Measurements from ENCODE around the gene NR2E3. TPM values are rescaled to one million over a fixed set of nuclear protein-coding genes. Genes with fewer than 3 reads are reported as not detected.
A peak's percentile ranks its signal among the peaks of the same experiment; 100 is the strongest.

Gene NR2E3
- total and polyA plus RNA-seq, 2 of the 13 experiments (the other 11 are each of a cell fraction or from before 2014, with no cell fraction given) = not detected

- TF ChIP-seq ATF6 (CRISPR knock-in tag; conservative IDR thresholded peaks at IDR 0.05) = no peak
- TF ChIP-seq AHDC1 (CRISPR knock-in tag; IDR thresholded peaks at IDR 0.05; ENCODE audit: borderline replicate concordance) = 0 out of 2 replicates have a peak, but pooled peaks have one; percentile 30
- no peak for TF ChIP-seq TBX2 (CRISPR knock-in tag; IDR thresholded peaks at IDR 0.05; ENCODE audit: borderline replicate concordance)
- no peak for TF ChIP-seq ZNF790 (CRISPR knock-in tag; IDR thresholded peaks at IDR 0.05; ENCODE audit: borderline replicate concordance)
- no peak for TF ChIP-seq YEATS4 (CRISPR knock-in tag; IDR thresholded peaks at IDR 0.05; ENCODE audit: borderline replicate concordance)
- TF ChIP-seq ZBED4 (CRISPR knock-in tag; IDR thresholded peaks at IDR 0.05; ENCODE audit: borderline replicate concordance) = no peak
- TF ChIP-seq ZFP62 (CRISPR knock-in tag; IDR thresholded peaks at IDR 0.05) = no peak
- TF ChIP-seq FOXK1 (CRISPR knock-in tag; IDR thresholded peaks at IDR 0.05; ENCODE audit: borderline replicate concordance, low read depth) = no peak
- TF ChIP-seq PPARG (CRISPR knock-in tag; conservative IDR thresholded peaks at IDR 0.05) = peak; percentile 89
- TF ChIP-seq NR2C2 (CRISPR knock-in tag; IDR thresholded peaks at IDR 0.05; ENCODE audit: borderline replicate concordance) = 0 out of 2 replicates have a peak, but pooled peaks have one; percentile 18
- no peak for TF ChIP-seq NFAT5 (CRISPR knock-in tag; IDR thresholded peaks at IDR 0.05)
These were observed 48.7 kb upstream of the NR2E3 start (continued) for GRCh38 chr15:71761649-71762048.

All from HepG2 (cell line).